ENCODE results near the gene BANK1. TPM values are rescaled to one million over a fixed set of nuclear protein-coding genes. Genes with fewer than 3 reads are reported as not detected.

BANK1 gene
- total RNA-seq, 1 experiment from 2014 or later, result 1.1 TPM

GRCh38 chr4:101850698-101851097 is 60.2 kb downstream of the BANK1 start:
- peaks cover 3 to 7% of the 10 kb centered on the region in 2 experiments; a peak in 1 of 4 replicates for H3K4me1 Mint-ChIP-seq
- DNase-seq, result no peak
- H3K4me3 Mint-ChIP-seq, result no peak overlapping the region
- Histone ChIP-seq H3K23me2 (ENCODE audit: insufficient read length, low read depth, low read length, poor library complexity, severe bottlenecking) (no peaks in the 10 kb centered on the region), H3K9me3 (ENCODE audit: control insufficient read depth, low read depth, low read length) (no peaks in the 10 kb centered on the region), H2BK5ac (ENCODE audit: insufficient read length, low read length) (no peak overlapping the region), H3K9ac (ENCODE audit: extremely low read depth, insufficient read length, low read length) (no peak overlapping the region), H3K23ac (ENCODE audit: insufficient read length, low read depth, low read length) (no peak overlapping the region), H4K20me1 (ENCODE audit: control insufficient read depth, insufficient read depth, insufficient read length) (no peaks in the 10 kb centered on the region), H2AK5ac (ENCODE audit: insufficient read length, low read length) (no peak overlapping the region), H2BK15ac (ENCODE audit: low read depth, low read length) (no peak overlapping the region), H2BK20ac (ENCODE audit: low read depth, low read length, poor library complexity, severe bottlenecking) (no peak overlapping the region), H2BK12ac (ENCODE audit: insufficient read length, low read depth, low read length) (no peak overlapping the region), H3K79me2 (ENCODE audit: insufficient read depth, low read length) (no peaks in the 10 kb centered on the region), H3K56ac (ENCODE audit: insufficient read length, low read depth, low read length) (no peak overlapping the region), H3K27ac (ENCODE audit: insufficient read length, low read depth, low read length) (no peak overlapping the region), H3K14ac (ENCODE audit: insufficient read depth, low read length) (no peak overlapping the region), H3K18ac (ENCODE audit: insufficient read length, low read depth, low read length) (no peak overlapping the region), H3T11ph (ENCODE audit: low read length) (no peak overlapping the region), H3K27me3 (ENCODE audit: insufficient read depth, low read length) (no peaks in the 10 kb centered on the region), H4K5ac (ENCODE audit: insufficient read length, low read depth, low read length) (no peak overlapping the region), H4K91ac (ENCODE audit: insufficient read length, low read depth, low read length) (no peak overlapping the region), H3K4ac (ENCODE audit: low read depth, low read length) (no peak overlapping the region), H3K4me2 (ENCODE audit: insufficient read depth, insufficient read length, low read length) (no peak overlapping the region), H4K8ac (replicated peaks; ENCODE audit: insufficient read length, low read depth, low read length) (no peak overlapping the region), H3K79me1 (ENCODE audit: insufficient read depth, low read depth, low read length, poor library complexity, severe bottlenecking) (no peaks in the 10 kb centered on the region), H3K4me1 (ENCODE audit: insufficient read depth, low read length) (no peaks in the 10 kb centered on the region), H2AFZ (ENCODE audit: low read length) (no peak overlapping the region), H2BK120ac (ENCODE audit: low read depth, low read length, poor library complexity, severe bottlenecking) (no peak overlapping the region)
- no peak overlapping the region for H3K27ac Mint-ChIP-seq
- no peak for TF ChIP-seq CTCF (conservative IDR thresholded peaks at IDR 0.05)
- no CpG with 5 or more reads among the region's 2 CpGs for WGBS (ENCODE audit: extremely low coverage, insufficient read length, low lambda C conversion rate)
- H3K36me3 Mint-ChIP-seq (ENCODE audit: insufficient read depth in 1 of 3, low read depth in 3 of 3), result no peaks in the 10 kb centered on the region; a peak in 1 of 7 replicates
- no peaks in the 10 kb centered on the region for H3K9me3 Mint-ChIP-seq
- no peaks in the 10 kb centered on the region for H3K27me3 Mint-ChIP-seq (ENCODE audit: low read depth)

Measured in H9 (cell line).